ENCODE data around the gene MAZ. TPM values are rescaled to one million over a fixed set of nuclear protein-coding genes. Genes with fewer than 3 reads are reported as not detected.
"Not testable (repeated sequence)": the region's sequence is repeated elsewhere in the genome, so short reads cannot be mapped to it uniquely, and the experiment has no call there.

MAZ gene
- total RNA-seq, 8 experiments from 2014 or later = 80.2 to 354 (median 177) TPM

GRCh38 chr16:29790183-29790948 lies 16.0 kb upstream of the MAZ start, which contains the start of gene KIF22:
Gene KIF22, plus strand, starts transcription at chr16:29790751. Its CDS starts 9 bp downstream, at chr16:29790760.
- ATAC-seq (replicated peaks in 6 of 8) = peak; percentile 92 to 99 (median 96)
- WGBS, 10 experiments = 0 to 30% (median 6%) methylated on average over 2 to 24 of the region's 67 CpGs; no CpG with 5 or more reads in 4 of the 10 experiments
- peak within 1 kb of the TSS; percentile 56 to 88 (median 76) for H3K4me3 ChIP-seq
- peak within 1 kb of the TSS; percentile 75 to 89 for H3K27ac ChIP-seq
- in situ Hi-C loops (cut with MboI; ENCODE audit: low pct_unique_long_range_greater_than_20kb in 2 of 9, low sequenced_read_pairs in 9 of 9, unreplicated experiment in 9 of 9) = no loop called here
- H3K4me1 ChIP-seq (replicated peaks in 1 of 2) = peaks cover 6 to 10% of the 10 kb centered on the region in 2 donors

- WGBS, 10 experiments = 0 to 8% (median 3%) methylated on average over 4 to 14 of the region's 31 CpGs; no CpG with 5 or more reads in 2 of the 10 experiments
- Histone ChIP-seq H3K4me3 (peak overlapping the region; percentile 56 to 88 (median 76)), H3K4me1 (replicated peaks in 1 of 2) (peaks cover 6 to 10% of the 10 kb centered on the region in 2 donors), H3K27ac (peak overlapping the region in 1 of 2 donors; percentile 53)
- in situ Hi-C loops (cut with MboI; ENCODE audit: low pct_unique_long_range_greater_than_20kb in 2 of 9, low sequenced_read_pairs in 9 of 9, unreplicated experiment in 9 of 9) = no loop called here
- peak in 4 of 8 experiments; percentile 10 to 40 (median 25) for ATAC-seq (replicated peaks in 6 of 8)
Measured at GRCh38 chr16:29790949-29791844, 15.1 kb upstream of the MAZ start.

GRCh38 chr16:29791845-29792807 lies 14.2 kb upstream of the MAZ start:
- ATAC-seq (replicated peaks in 6 of 8) = no peak
- Histone ChIP-seq H3K4me3 (peak overlapping the region; percentile 56 to 88 (median 76)), H3K27ac (no peak overlapping the region), H3K4me1 (replicated peaks in 1 of 2) (peaks cover 6 to 10% of the 10 kb centered on the region in 2 donors)
- in situ Hi-C loops (cut with MboI; ENCODE audit: low pct_unique_long_range_greater_than_20kb in 2 of 9, low sequenced_read_pairs in 9 of 9, unreplicated experiment in 9 of 9) = no loop called here
- 28 to 100% (median 61%) methylated on average over 2 to 9 of the region's 9 CpGs for WGBS, 10 experiments

GRCh38 chr16:29793153-29793552 lies 13.2 kb upstream of the MAZ start:
- ATAC-seq (replicated peaks in 6 of 8); H3K27ac ChIP-seq; in situ Hi-C loops (cut with MboI; ENCODE audit: low pct_unique_long_range_greater_than_20kb in 2 of 9, low sequenced_read_pairs in 9 of 9, unreplicated experiment in 9 of 9); H3K4me3 ChIP-seq: not testable (repeated sequence)
- WGBS, 10 experiments = 62 to 100% (median 96%) methylated on average over 2 to 7 of the region's 18 CpGs; no CpG with 5 or more reads in 2 of the 10 experiments
- peaks cover 6 to 10% of the 10 kb centered on the region in 2 donors for H3K4me1 ChIP-seq (replicated peaks in 1 of 2)

GRCh38 chr16:29794231-29794710 lies 12.1 kb upstream of the MAZ start:
- WGBS, 10 experiments = 67 to 100% (median 100%) methylated on average over 1 to 3 of the region's 3 CpGs; no CpG with 5 or more reads in 3 of the 10 experiments
- Histone ChIP-seq H3K4me3 (no peak overlapping the region), H3K27ac (no peak overlapping the region), H3K4me1 (replicated peaks in 1 of 2) (peaks cover 6 to 10% of the 10 kb centered on the region in 2 donors)
- no peak for ATAC-seq (replicated peaks in 6 of 8)
- in situ Hi-C loops (cut with MboI; ENCODE audit: low pct_unique_long_range_greater_than_20kb in 2 of 9, low sequenced_read_pairs in 9 of 9, unreplicated experiment in 9 of 9) = no loop called here

GRCh38 chr16:29802416-29802935 lies 3.9 kb upstream of the MAZ start:
- in situ Hi-C loops (cut with MboI; ENCODE audit: low pct_unique_long_range_greater_than_20kb in 2 of 9, low sequenced_read_pairs in 9 of 9, unreplicated experiment in 9 of 9) = loop anchor here in 5 of 9 experiments (10.0 to 25.0 kb wide), 3 partner anchors 98 to 210 kb away; partner anchors contain the start of genes C16orf92 (in 3 of the 5), DOC2A (in 3 of the 5) and ASPHD1 (in 1 of the 5)
- H3K4me3 ChIP-seq = no peak overlapping the region
- no peak for ATAC-seq (replicated peaks in 6 of 8)
- no peak overlapping the region for H3K27ac ChIP-seq
- H3K4me1 ChIP-seq (replicated peaks in 1 of 2) = peaks cover 9 to 10% of the 10 kb centered on the region in 2 donors
- WGBS, 10 experiments = 83 to 100% (median 90%) methylated on average over 1 to 6 of the region's 8 CpGs; no CpG with 5 or more reads in 3 of the 10 experiments

- ATAC-seq (replicated peaks in 6 of 8) = no peak
- peaks cover 18% of the 10 kb centered on the region in 2 donors for H3K4me1 ChIP-seq (replicated peaks in 1 of 2)
- 0 to 100% (median 83%) methylated on average over 1 to 8 of the region's 8 CpGs; no CpG with 5 or more reads in 2 of the 10 experiments for WGBS, 10 experiments
- H3K27ac ChIP-seq = peak overlapping the region; percentile 97 to 99
- peak overlapping the region in 2 of 5 donors; percentile 71 to 82 for H3K4me3 ChIP-seq
- in situ Hi-C loops (cut with MboI; ENCODE audit: low pct_unique_long_range_greater_than_20kb in 2 of 9, low sequenced_read_pairs in 9 of 9, unreplicated experiment in 9 of 9) = loop anchor here in 5 of 9 experiments (10.0 to 25.0 kb wide), 3 partner anchors 99 to 208 kb away; partner anchors contain the start of genes C16orf92 (in 3 of the 5), DOC2A (in 3 of the 5) and ASPHD1 (in 1 of the 5)
Measured at GRCh38 chr16:29804020-29804419, 2.3 kb upstream of the MAZ start.

GRCh38 chr16:29804455-29805231 lies 1.7 kb upstream of the MAZ start:
- Histone ChIP-seq H3K27ac (peak overlapping the region; percentile 97 to 99), H3K4me1 (replicated peaks in 1 of 2) (peaks cover 24% of the 10 kb centered on the region in 2 donors), H3K4me3 (peak overlapping the region; percentile 57 to 92 (median 80))
- WGBS, 10 experiments = 0 to 100% (median 40%) methylated on average over 1 to 5 of the region's 26 CpGs; no CpG with 5 or more reads in 6 of the 10 experiments
- in situ Hi-C loops (cut with MboI; ENCODE audit: low pct_unique_long_range_greater_than_20kb in 2 of 9, low sequenced_read_pairs in 9 of 9, unreplicated experiment in 9 of 9) = loop anchor here in 5 of 9 experiments (10.0 to 25.0 kb wide), 3 partner anchors 100 to 208 kb away; partner anchors contain the start of genes C16orf92 (in 3 of the 5), DOC2A (in 3 of the 5) and ASPHD1 (in 1 of the 5)
- ATAC-seq (replicated peaks in 6 of 8) = peak in 1 of 8 experiments; percentile 12

GRCh38 chr16:29805232-29806098 lies 864 bp upstream of the MAZ start:
- Histone ChIP-seq H3K4me3 (peak overlapping the region; percentile 57 to 92 (median 80)), H3K27ac (peak overlapping the region; percentile 97 to 99), H3K4me1 (replicated peaks in 1 of 2) (peaks cover 31 to 33% of the 10 kb centered on the region in 2 donors)
- WGBS, 10 experiments = 0% methylated on average over 1 to 5 of the region's 103 CpGs; no CpG with 5 or more reads in 8 of the 10 experiments
- ATAC-seq (replicated peaks in 6 of 8) = peak; percentile 55 to 83 (median 74)
- in situ Hi-C loops (cut with MboI; ENCODE audit: low pct_unique_long_range_greater_than_20kb in 2 of 9, low sequenced_read_pairs in 9 of 9, unreplicated experiment in 9 of 9) = loop anchor here in 5 of 9 experiments (10.0 to 25.0 kb wide), 3 partner anchors 101 to 207 kb away; partner anchors contain the start of genes C16orf92 (in 3 of the 5), DOC2A (in 3 of the 5) and ASPHD1 (in 1 of the 5)
